GM12878 (cell line): Measurements from ENCODE around the gene EXOC4. TPM values are rescaled to one million over a fixed set of nuclear protein-coding genes. Genes with fewer than 3 reads are reported as not detected.

ENCODE experiments used
- ATAC-seq: fragments of 200-7000 bp; cut with Tn5 transposase; 3 replicates; pipeline ENCODE4 v1.9.1; 2020; ENCODE audit warnings: mild to moderate bottlenecking, moderate library complexity
- BruUV-seq: library from RNA; stranded (reverse); fragments of 400-500 nt; replicated peaks from 2 replicates; lab custom pipeline; 2021; lab: Mats Ljungman, UMichigan
- CTCF ChIA-PET: fragments of 300-600 bp; sonication (Branson Sonifier 250); formaldehyde crosslinking; extraction: SDS; loops from one replicate; lab custom pipeline; 2021; ENCODE audit warnings: inconsistent platforms; lab: Yijun Ruan, JAX
- POLR2A ChIA-PET: fragments of 350-600 bp; formaldehyde crosslinking; extraction: SDS; loops from one replicate; lab custom pipeline; 2021; ENCODE audit warnings: inconsistent platforms; lab: Charles Lee
- RAD21 ChIA-PET: fragments of 300-600 bp; sonication (Branson Sonifier 250); formaldehyde crosslinking; loops from one replicate; lab custom pipeline; 2023; ENCODE audit warnings: antibody characterized with exemption; ENCODE audit not compliant: unreplicated experiment; lab: Charles Lee
- SMC1A ChIA-PET: fragments of 300-600 bp; sonication (Branson Sonifier 250); formaldehyde crosslinking; loops from one replicate; lab custom pipeline; 2023; ENCODE audit not compliant: unreplicated experiment, uncharacterized antibody; lab: Charles Lee
- DNase-seq: peaks from one replicate; pipeline ENCODE4 v3.0.0-alpha.2; 2011; ENCODE audit warnings: low read depth, low spot score
- FAIRE-seq: peaks from 3 replicates; lab custom pipeline; 2011; peaks lifted over from hg19 to GRCh38; lab: Jason Lieb, UNC
- H2AFZ ChIP-seq: 2 replicates; pipeline ENCODE4 v1.6.0; 2011; ENCODE audit warnings: low read depth, low read length, control low read depth; ENCODE audit not compliant: control insufficient read depth
- H3K27ac ChIP-seq: 2 replicates; pipeline ENCODE4 v1.5.1; 2011; ENCODE audit warnings: control low read depth; ENCODE audit not compliant: control insufficient read depth, insufficient read depth
- H3K27me3 ChIP-seq, 2 experiments: replicated peaks in 1 of 2; 2 replicates each; pipeline versions ENCODE4 v1.6.0 to v1.6.1; 2011; ENCODE audit warnings: low read length in 1 of 2; ENCODE audit not compliant: control insufficient read depth in 2 of 2, insufficient read depth in 2 of 2
- H3K36me3 ChIP-seq, 2 experiments: 2 replicates each; pipeline ENCODE4 v1.5.1; 2011; ENCODE audit warnings: low read length in 1 of 2; ENCODE audit not compliant: control insufficient read depth in 2 of 2, insufficient read depth in 2 of 2
- H3K4me1 ChIP-seq: 2 replicates; pipeline ENCODE4 v1.6.1; 2011; ENCODE audit warnings: mild to moderate bottlenecking, low read length, moderate library complexity, mixed read lengths; ENCODE audit not compliant: control insufficient read depth, insufficient read depth
- H3K4me2 ChIP-seq: 2 replicates; pipeline ENCODE4 v1.6.0; 2011; ENCODE audit warnings: control low read depth; ENCODE audit not compliant: control insufficient read depth, insufficient read depth
- H3K4me3 ChIP-seq: fragments of 200-600 bp; sonication (generic); 2 replicates; pipeline ENCODE4 v1.5.1; 2016
- H3K79me2 ChIP-seq: 2 replicates; pipeline ENCODE4 v1.6.0; 2011; ENCODE audit warnings: low read length; ENCODE audit not compliant: control insufficient read depth, insufficient read depth
- H3K9ac ChIP-seq: 2 replicates; pipeline ENCODE4 v1.8.0; 2011; ENCODE audit warnings: low read length, control low read depth, mixed read lengths; ENCODE audit not compliant: control insufficient read depth, insufficient read depth
- H3K9me3 ChIP-seq: replicated peaks from 3 replicates; pipeline ENCODE4 v1.5.1; 2011; ENCODE audit warnings: mild to moderate bottlenecking, low read length; ENCODE audit not compliant: control insufficient read depth, insufficient read depth
- H4K20me1 ChIP-seq: 2 replicates; pipeline ENCODE4 v1.6.0; 2011; ENCODE audit not compliant: control insufficient read depth, insufficient read depth
- CBX3 ChIP-seq: fragments of 200-600 bp; sonication (generic); IDR thresholded peaks from 2 replicates; pipeline ENCODE4 v1.6.1; 2016; ENCODE audit warnings: low read depth, borderline replicate concordance
- EGR1 ChIP-seq, 2 experiments: IDR thresholded peaks; 1 replicate in 1 of 2; 2 replicates in 1 of 2; pipeline ENCODE4 v1.6.1; 2011 to 2012; ENCODE audit warnings: low read depth in 2 of 2, low read length in 2 of 2, borderline replicate concordance in 1 of 2, mild to moderate bottlenecking in 1 of 2, moderate library complexity in 1 of 2
- EP300 ChIP-seq, 2 experiments: fragments of 150-350 bp in 1 of 2; IDR thresholded peaks; 2 replicates each; pipeline ENCODE4 v1.6.1; 2011 to 2012; ENCODE audit warnings: low read depth in 2 of 2, low read length in 2 of 2, borderline replicate concordance in 1 of 2, improper control_type of control experiment in 1 of 2, inconsistent platforms in 1 of 2; ENCODE audit not compliant: control insufficient read depth in 1 of 2
- ESRRA ChIP-seq: IDR thresholded peaks from 2 replicates; pipeline ENCODE4 v1.6.1; 2012; ENCODE audit warnings: mild to moderate bottlenecking, low read length, improper control_type of control experiment
- FOXM1 ChIP-seq: IDR thresholded peaks from 2 replicates; pipeline ENCODE4 v1.6.1; 2012; ENCODE audit warnings: low read depth, mild to moderate bottlenecking, inconsistent platforms, low read length, moderate library complexity
- HCFC1 ChIP-seq: fragments of 150-350 bp; IDR thresholded peaks from 2 replicates; pipeline ENCODE4 v1.6.1; 2014; ENCODE audit warnings: low read length
- HDAC2 ChIP-seq: fragments of 200-600 bp; sonication (generic); IDR thresholded peaks from 2 replicates; pipeline ENCODE4 v1.6.1; 2017
- IKZF2 ChIP-seq, 2 experiments: fragments of 450-650 bp; IDR thresholded peaks; 2 replicates each; pipeline ENCODE4 v1.6.1; 2017; ENCODE audit warnings: mild to moderate bottlenecking in 2 of 2, moderate library complexity in 2 of 2
- RELA ChIP-seq: fragments of 450-650 bp; IDR thresholded peaks from 2 replicates; pipeline ENCODE4 v1.8.0; 2014; ENCODE audit warnings: borderline replicate concordance; ENCODE audit not compliant: partially characterized antibody
- SREBF1 ChIP-seq: IDR thresholded peaks from 2 replicates; pipeline ENCODE4 v1.6.1; 2012; ENCODE audit warnings: mild to moderate bottlenecking, low read length
- SRF ChIP-seq, 2 experiments: IDR thresholded peaks; 2 replicates each; pipeline ENCODE4 v1.6.1; 2011; ENCODE audit warnings: low read depth in 2 of 2, low read length in 2 of 2, mild to moderate bottlenecking in 1 of 2, moderate library complexity in 1 of 2
- SUZ12 ChIP-seq: fragments of 200-600 bp; sonication (generic); IDR thresholded peaks from one replicate; pipeline ENCODE4 v1.6.1; 2018; ENCODE audit warnings: antibody characterized with exemption, mild to moderate bottlenecking; ENCODE audit not compliant: unreplicated experiment
- ZNF24 ChIP-seq: fragments of 450-650 bp; IDR thresholded peaks from 2 replicates; pipeline ENCODE4 v1.6.1; 2017; ENCODE audit warnings: antibody characterized with exemption, mild to moderate bottlenecking
- ZNF622 ChIP-seq: fragments of 450-650 bp; IDR thresholded peaks from 2 replicates; pipeline ENCODE4 v1.6.1; 2017; ENCODE audit warnings: mild to moderate bottlenecking, inconsistent platforms
- WGBS: methylation state at CpG from one replicate; pipeline ENCODE4 v1.1.6; 2016; ENCODE audit warnings: low lambda C conversion rate; ENCODE audit not compliant: insufficient replicate concordance, insufficient coverage; ENCODE audit errors: missing lambda C conversion rate; 5-methylcytosine and 5-hydroxymethylcytosine counted together
- in situ Hi-C: fragments of 300-500 bp; cut with MboI; formaldehyde crosslinking; loops from 9 replicates; pipeline ENCODE4 v1.14.3; 2018; ENCODE audit warnings: mixed read lengths
- intact Hi-C: fragments of 100-400 bp; cut with micrococcal nuclease; formaldehyde crosslinking; loops from one replicate; pipeline ENCODE4 v1.14.2; 2022; ENCODE audit not compliant: unreplicated experiment
- polyA plus RNA-seq, 11 experiments: library from polyadenylated mRNA; depleted of rRNA in 4 of 11; unstranded in 6 of 11; stranded (reverse) in 5 of 11; fragments of >200 nt; fragmentation: Nextera tagmentation in 4 of 11; fragmentation: Illumina TruSeq in 1 of 11; extraction: Ambion mirVana in 4 of 11; extraction: Trizol in 1 of 11; gene quantifications; 1 replicate in 1 of 11; 2 replicates in 10 of 11; pipeline versions ENCODE4 v1.2.1 to v1.2.3, GENCODE V29; 2011 to 2016; ENCODE audit warnings: inconsistent platforms in 2 of 11, missing spikeins in 2 of 11, low read depth in 1 of 11
- total RNA-seq, 4 experiments: library from RNA; depleted of rRNA in 3 of 4; stranded (reverse); fragments of >200 nt in 3 of 4; fragmentation: Illumina TruSeq in 1 of 4; extraction: Trizol in 1 of 4; gene quantifications; 2 replicates each; pipeline versions ENCODE4 v1.2.1 to v1.2.3, GENCODE V29; 2013 to 2021
- TF ChIP-seq, protein P1 (sequence below): fragments of 450-650 bp; IDR thresholded peaks from 2 replicates; pipeline ENCODE4 v1.6.1; 2017; ENCODE audit warnings: mild to moderate bottlenecking
- TF ChIP-seq, protein P2 (sequence below): IDR thresholded peaks from 2 replicates; pipeline ENCODE4 v1.6.1; 2012; ENCODE audit warnings: low read depth, low read length, improper control_type of control experiment
- TF ChIP-seq, protein P3 (sequence below): fragments of 450-650 bp; IDR thresholded peaks from 2 replicates; pipeline ENCODE4 v1.6.1; 2014; ENCODE audit warnings: mild to moderate bottlenecking
- TF ChIP-seq, protein P4 (sequence below): IDR thresholded peaks from 2 replicates; pipeline ENCODE4 v1.6.1; 2012; ENCODE audit warnings: low read depth, low read length, improper control_type of control experiment

EXOC4 gene
- total and polyA plus RNA-seq, 10 of the 15 experiments (the other 5 are each of a cell fraction or from before 2014, with no cell fraction given): 13.2 to 44.5 (median 29.6) TPM

DNA sequence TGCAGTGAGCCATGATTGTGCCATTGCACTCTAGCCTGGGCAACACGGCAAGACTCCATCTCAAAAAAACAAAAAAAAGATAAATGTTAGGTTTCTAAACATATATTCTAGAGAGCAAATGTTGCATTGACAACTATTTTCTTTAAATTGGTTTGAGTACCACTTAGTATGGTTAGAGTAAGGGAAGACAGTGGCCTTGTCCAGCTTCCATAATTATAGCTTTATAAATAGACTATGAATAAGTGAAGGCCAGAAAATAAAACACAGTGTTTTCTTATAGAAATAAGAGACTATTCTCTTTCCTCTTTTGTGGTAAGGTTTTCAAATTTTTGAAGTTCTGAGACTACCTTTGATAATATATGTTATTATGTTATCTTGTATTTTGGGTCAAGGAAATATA, 50.5 kb downstream of the EXOC4 start:
- BruUV-seq: no TSS peak
- Histone ChIP-seq H3K79me2 (no peaks in the 10 kb centered on the region), H3K36me3 (peaks cover 0 to 8% of the 10 kb centered on the region in 2 experiments; a peak in 3 of 4 replicates), H3K9ac (no peak overlapping the region), H3K27me3 (no peaks in the 10 kb centered on the region), H3K4me3 (no peak overlapping the region), H3K9me3 (no peaks in the 10 kb centered on the region; the same call in 2 of the 3 replicates), H4K20me1 (no peaks in the 10 kb centered on the region), H3K4me1 (no peaks in the 10 kb centered on the region), H3K4me2 (no peak overlapping the region), H2AFZ (no peak overlapping the region), H3K27ac (no peak overlapping the region)
- ChIA-PET CTCF (interaction anchor here (1.2 kb wide), 1 partner anchor 41 kb away, joined by 3 read pairs; no protein-coding TSS in a partner anchor), POLR2A (no interaction called here), SMC1A (interaction anchor here (1.5 to 2.5 kb wide), 2 partner anchors 8 to 10 kb away, joined by 3 to 10 read pairs; no protein-coding TSS in a partner anchor), RAD21 (interaction anchor here (0.6 kb wide), 1 partner anchor 44 kb away, joined by 3 read pairs; no protein-coding TSS in a partner anchor)
- intact Hi-C loops (no loop called here), in situ Hi-C loops (no loop called here)
- DNase-seq (no peak), ATAC-seq (no peak), FAIRE-seq (no peak)
- 100% methylated on average over 1 of the region's 1 CpG for WGBS
- no peak for TF ChIP-seq SUZ12
- TF ChIP-seq EP300 (IDR thresholded peaks at IDR 0.05; ENCODE audit: borderline replicate concordance in 1 of 2, control insufficient read depth in 1 of 2, low read depth in 2 of 2, low read length in 2 of 2): no peak
- no peak for TF ChIP-seq IKZF2 (IDR thresholded peaks at IDR 0.05)
- TF ChIP-seq HDAC2: no peak
- TF ChIP-seq, protein P1, sequence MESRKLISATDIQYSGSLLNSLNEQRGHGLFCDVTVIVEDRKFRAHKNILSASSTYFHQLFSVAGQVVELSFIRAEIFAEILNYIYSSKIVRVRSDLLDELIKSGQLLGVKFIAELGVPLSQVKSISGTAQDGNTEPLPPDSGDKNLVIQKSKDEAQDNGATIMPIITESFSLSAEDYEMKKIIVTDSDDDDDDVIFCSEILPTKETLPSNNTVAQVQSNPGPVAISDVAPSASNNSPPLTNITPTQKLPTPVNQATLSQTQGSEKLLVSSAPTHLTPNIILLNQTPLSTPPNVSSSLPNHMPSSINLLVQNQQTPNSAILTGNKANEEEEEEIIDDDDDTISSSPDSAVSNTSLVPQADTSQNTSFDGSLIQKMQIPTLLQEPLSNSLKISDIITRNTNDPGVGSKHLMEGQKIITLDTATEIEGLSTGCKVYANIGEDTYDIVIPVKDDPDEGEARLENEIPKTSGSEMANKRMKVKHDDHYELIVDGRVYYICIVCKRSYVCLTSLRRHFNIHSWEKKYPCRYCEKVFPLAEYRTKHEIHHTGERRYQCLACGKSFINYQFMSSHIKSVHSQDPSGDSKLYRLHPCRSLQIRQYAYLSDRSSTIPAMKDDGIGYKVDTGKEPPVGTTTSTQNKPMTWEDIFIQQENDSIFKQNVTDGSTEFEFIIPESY: no peak
- TF ChIP-seq, protein P2, sequence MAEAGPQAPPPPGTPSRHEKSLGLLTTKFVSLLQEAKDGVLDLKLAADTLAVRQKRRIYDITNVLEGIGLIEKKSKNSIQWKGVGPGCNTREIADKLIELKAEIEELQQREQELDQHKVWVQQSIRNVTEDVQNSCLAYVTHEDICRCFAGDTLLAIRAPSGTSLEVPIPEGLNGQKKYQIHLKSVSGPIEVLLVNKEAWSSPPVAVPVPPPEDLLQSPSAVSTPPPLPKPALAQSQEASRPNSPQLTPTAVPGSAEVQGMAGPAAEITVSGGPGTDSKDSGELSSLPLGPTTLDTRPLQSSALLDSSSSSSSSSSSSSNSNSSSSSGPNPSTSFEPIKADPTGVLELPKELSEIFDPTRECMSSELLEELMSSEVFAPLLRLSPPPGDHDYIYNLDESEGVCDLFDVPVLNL: no peak
- TF ChIP-seq FOXM1: no peak
- TF ChIP-seq ZNF24: no peak
- TF ChIP-seq, protein P3, sequence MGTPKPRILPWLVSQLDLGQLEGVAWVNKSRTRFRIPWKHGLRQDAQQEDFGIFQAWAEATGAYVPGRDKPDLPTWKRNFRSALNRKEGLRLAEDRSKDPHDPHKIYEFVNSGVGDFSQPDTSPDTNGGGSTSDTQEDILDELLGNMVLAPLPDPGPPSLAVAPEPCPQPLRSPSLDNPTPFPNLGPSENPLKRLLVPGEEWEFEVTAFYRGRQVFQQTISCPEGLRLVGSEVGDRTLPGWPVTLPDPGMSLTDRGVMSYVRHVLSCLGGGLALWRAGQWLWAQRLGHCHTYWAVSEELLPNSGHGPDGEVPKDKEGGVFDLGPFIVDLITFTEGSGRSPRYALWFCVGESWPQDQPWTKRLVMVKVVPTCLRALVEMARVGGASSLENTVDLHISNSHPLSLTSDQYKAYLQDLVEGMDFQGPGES: no peak
- no peak for TF ChIP-seq ZNF622
- TF ChIP-seq, protein P4, sequence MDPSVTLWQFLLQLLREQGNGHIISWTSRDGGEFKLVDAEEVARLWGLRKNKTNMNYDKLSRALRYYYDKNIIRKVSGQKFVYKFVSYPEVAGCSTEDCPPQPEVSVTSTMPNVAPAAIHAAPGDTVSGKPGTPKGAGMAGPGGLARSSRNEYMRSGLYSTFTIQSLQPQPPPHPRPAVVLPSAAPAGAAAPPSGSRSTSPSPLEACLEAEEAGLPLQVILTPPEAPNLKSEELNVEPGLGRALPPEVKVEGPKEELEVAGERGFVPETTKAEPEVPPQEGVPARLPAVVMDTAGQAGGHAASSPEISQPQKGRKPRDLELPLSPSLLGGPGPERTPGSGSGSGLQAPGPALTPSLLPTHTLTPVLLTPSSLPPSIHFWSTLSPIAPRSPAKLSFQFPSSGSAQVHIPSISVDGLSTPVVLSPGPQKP: no peak
- TF ChIP-seq EGR1 (IDR thresholded peaks at IDR 0.05; ENCODE audit: borderline replicate concordance in 1 of 2, low read depth in 2 of 2, low read length in 2 of 2): no peak
- TF ChIP-seq RELA: no peak
- TF ChIP-seq SREBF1: no peak
- no peak for TF ChIP-seq ESRRA
- TF ChIP-seq CBX3: no peak
- no peak for TF ChIP-seq HCFC1
- no peak for TF ChIP-seq SRF (IDR thresholded peaks at IDR 0.05; ENCODE audit: low read depth in 2 of 2, low read length in 2 of 2)
